HL-60 (cell line): ENCODE measurements around the gene VWA7.

ENCODE experiments used
- DNase-seq, 2 experiments: peaks; one replicate each; pipeline ENCODE4 v3.0.0-alpha.2; 2010 to 2020; ENCODE audit warnings: low read depth in 1 of 2, low spot score in 1 of 2
- H3K27ac ChIP-seq: fragments of 250-450 bp; sonication (Bioruptor Pico); replicated peaks from 2 replicates; pipeline ENCODE4 v1.5.1; 2020; ENCODE audit warnings: mild to moderate bottlenecking, moderate library complexity
- H3K27me3 ChIP-seq: fragments of 250-450 bp; sonication (Bioruptor Pico); 2 replicates; pipeline ENCODE4 v1.5.1; 2021; ENCODE audit warnings: mild to moderate bottlenecking, moderate library complexity; ENCODE audit not compliant: insufficient read depth, poor library complexity, severe bottlenecking
- H3K4me3 ChIP-seq: replicated peaks from 2 replicates; pipeline ENCODE4 v1.5.1; 2011; ENCODE audit warnings: mild to moderate bottlenecking, control low read depth, low read length; ENCODE audit not compliant: insufficient read depth
- GABPA ChIP-seq: IDR thresholded peaks from 2 replicates; pipeline ENCODE4 v1.6.1; 2012; ENCODE audit warnings: low read depth
- POLR2AphosphoS5 ChIP-seq: IDR thresholded peaks from 2 replicates; pipeline ENCODE4 v1.6.1; 2012; ENCODE audit warnings: low read depth
- SPI1 ChIP-seq: IDR thresholded peaks from 2 replicates; pipeline ENCODE4 v1.6.1; 2012; ENCODE audit warnings: low read depth, mild to moderate bottlenecking, borderline replicate concordance
- TF ChIP-seq, protein P1 (sequence below): IDR thresholded peaks from 2 replicates; pipeline ENCODE4 v1.6.1; 2012; ENCODE audit warnings: low read depth; ENCODE audit not compliant: insufficient replicate concordance
- TF ChIP-seq, protein P2 (sequence below): IDR thresholded peaks from one replicate; pipeline ENCODE4 v1.5.1; 2011; ENCODE audit warnings: low read length, control low read depth, inconsistent platforms; ENCODE audit not compliant: insufficient read depth

The VWA7 gene

DNA sequence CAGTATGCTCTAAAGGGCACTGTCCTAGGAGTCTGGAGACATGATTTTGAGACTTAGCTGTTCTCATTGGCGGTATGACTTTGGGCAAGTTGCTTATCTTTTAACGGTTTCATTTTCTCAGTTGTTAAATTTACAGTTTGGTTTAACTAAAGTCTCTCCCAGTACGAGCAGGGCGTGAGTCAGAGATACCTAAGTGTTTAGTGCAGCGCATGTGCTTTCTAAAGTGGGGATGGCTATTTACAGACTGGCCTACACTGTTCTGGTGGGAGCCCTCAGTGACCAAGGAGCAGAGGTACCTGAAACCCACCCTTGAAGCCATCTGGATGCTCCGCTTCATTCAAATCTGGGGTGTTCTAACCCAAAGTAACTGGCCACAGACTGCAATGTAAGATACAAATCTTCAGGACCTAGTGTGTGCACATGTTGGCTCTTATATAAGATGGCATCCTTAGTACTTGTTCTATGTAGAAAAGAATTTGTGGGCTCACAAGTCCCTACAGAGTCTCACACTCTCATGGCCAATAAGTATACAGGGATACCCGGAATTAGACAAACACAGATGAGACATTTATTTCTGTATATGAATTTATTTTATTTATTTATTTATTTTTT is 26.6 kb downstream of the VWA7 start:
- no peak overlapping the region for H3K27ac ChIP-seq
- H3K4me3 ChIP-seq: no peak overlapping the region
- no peak for DNase-seq
- no peaks in the 10 kb centered on the region for H3K27me3 ChIP-seq
- TF ChIP-seq, protein P1, sequence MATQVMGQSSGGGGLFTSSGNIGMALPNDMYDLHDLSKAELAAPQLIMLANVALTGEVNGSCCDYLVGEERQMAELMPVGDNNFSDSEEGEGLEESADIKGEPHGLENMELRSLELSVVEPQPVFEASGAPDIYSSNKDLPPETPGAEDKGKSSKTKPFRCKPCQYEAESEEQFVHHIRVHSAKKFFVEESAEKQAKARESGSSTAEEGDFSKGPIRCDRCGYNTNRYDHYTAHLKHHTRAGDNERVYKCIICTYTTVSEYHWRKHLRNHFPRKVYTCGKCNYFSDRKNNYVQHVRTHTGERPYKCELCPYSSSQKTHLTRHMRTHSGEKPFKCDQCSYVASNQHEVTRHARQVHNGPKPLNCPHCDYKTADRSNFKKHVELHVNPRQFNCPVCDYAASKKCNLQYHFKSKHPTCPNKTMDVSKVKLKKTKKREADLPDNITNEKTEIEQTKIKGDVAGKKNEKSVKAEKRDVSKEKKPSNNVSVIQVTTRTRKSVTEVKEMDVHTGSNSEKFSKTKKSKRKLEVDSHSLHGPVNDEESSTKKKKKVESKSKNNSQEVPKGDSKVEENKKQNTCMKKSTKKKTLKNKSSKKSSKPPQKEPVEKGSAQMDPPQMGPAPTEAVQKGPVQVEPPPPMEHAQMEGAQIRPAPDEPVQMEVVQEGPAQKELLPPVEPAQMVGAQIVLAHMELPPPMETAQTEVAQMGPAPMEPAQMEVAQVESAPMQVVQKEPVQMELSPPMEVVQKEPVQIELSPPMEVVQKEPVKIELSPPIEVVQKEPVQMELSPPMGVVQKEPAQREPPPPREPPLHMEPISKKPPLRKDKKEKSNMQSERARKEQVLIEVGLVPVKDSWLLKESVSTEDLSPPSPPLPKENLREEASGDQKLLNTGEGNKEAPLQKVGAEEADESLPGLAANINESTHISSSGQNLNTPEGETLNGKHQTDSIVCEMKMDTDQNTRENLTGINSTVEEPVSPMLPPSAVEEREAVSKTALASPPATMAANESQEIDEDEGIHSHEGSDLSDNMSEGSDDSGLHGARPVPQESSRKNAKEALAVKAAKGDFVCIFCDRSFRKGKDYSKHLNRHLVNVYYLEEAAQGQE: no peak
- TF ChIP-seq SPI1 (no peak), GABPA (no peak)

DNA sequence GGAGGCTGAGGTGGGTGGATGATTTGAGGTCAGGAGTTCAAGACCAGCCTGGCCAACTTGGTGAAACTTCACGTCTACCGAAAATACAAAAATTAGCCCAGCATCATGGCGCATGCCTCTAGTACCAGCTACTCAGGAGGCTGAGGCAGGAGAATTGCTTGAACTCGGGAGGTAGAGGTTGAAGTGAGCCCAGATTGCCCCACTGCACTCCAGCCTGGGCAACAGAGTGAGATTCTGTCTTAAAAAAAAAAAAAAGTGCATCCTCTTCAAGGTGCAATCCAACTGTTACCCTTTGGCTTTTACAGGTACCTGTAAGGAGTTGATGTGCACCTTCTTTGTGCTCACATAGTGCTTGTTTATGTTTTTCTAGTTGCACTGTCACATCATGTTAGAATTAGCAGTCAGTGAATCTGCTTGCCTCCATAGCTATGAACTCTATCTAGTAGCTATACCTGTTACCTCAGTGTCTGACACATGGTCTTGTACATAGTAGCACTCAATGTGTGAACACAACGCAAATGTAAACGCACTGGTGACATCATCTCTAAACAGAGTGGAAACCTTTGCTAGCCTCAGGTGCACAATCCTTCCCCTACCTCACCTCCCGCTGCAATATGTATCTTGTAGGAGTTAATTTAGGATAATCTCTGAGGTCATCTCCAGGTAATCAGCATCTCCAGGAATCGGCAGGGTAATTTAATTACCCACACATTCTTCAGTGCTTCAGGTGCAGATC is 27.7 kb downstream of the VWA7 start:
- no peak for TF ChIP-seq GABPA
- TF ChIP-seq, protein P2, sequence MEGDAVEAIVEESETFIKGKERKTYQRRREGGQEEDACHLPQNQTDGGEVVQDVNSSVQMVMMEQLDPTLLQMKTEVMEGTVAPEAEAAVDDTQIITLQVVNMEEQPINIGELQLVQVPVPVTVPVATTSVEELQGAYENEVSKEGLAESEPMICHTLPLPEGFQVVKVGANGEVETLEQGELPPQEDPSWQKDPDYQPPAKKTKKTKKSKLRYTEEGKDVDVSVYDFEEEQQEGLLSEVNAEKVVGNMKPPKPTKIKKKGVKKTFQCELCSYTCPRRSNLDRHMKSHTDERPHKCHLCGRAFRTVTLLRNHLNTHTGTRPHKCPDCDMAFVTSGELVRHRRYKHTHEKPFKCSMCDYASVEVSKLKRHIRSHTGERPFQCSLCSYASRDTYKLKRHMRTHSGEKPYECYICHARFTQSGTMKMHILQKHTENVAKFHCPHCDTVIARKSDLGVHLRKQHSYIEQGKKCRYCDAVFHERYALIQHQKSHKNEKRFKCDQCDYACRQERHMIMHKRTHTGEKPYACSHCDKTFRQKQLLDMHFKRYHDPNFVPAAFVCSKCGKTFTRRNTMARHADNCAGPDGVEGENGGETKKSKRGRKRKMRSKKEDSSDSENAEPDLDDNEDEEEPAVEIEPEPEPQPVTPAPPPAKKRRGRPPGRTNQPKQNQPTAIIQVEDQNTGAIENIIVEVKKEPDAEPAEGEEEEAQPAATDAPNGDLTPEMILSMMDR: no peak
- TF ChIP-seq SPI1: no peak
- TF ChIP-seq, protein P1: no peak
- no peak for TF ChIP-seq POLR2AphosphoS5
- DNase-seq: no peak
- Histone ChIP-seq H3K4me3 (no peak overlapping the region), H3K27ac (no peak overlapping the region), H3K27me3 (no peaks in the 10 kb centered on the region)

DNA sequence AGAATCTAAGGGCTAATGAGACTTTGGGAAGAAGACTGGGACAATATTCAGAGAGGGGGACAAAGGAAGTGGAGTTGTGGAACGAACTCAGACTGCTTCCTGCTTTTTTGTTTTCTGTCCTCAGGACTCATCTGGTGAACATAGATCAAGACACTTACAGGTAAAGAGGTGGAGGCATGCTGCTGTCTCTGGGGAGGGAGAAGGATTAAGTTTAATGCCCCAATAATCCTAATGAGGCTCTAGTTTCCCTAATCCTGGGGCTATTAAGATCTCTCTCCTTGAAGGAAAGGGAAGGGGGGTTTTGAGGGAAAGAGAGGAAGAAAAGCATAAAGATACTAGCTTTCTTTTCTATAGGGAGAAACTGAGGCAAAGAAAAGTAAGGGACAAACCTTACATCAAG is 32.7 kb downstream of the VWA7 start:
- no peak for DNase-seq
- Histone ChIP-seq H3K27ac (no peak overlapping the region), H3K27me3 (no peaks in the 10 kb centered on the region), H3K4me3 (no peak overlapping the region)
- TF ChIP-seq POLR2AphosphoS5: no peak
- TF ChIP-seq, protein P1: no peak
- no peak for TF ChIP-seq GABPA
- TF ChIP-seq, protein P2: no peak
- no peak for TF ChIP-seq SPI1
